H54 (cell line): Measurements from ENCODE around the gene RAB24.
A peak's percentile ranks its signal among the peaks of the same experiment; 100 is the strongest.

Experiments
- DNase-seq: peaks from one replicate; pipeline ENCODE4 v3.0.0; 2011; ENCODE audit warnings: low spot score, mixed read lengths; ENCODE audit not compliant: insufficient read length
- FAIRE-seq: peaks from 3 replicates; lab custom pipeline; 2011; peaks lifted over from hg19 to GRCh38; lab: Jason Lieb, UNC
- POLR2A ChIP-seq: IDR thresholded peaks from 2 replicates; pipeline ENCODE4 v1.6.1; 2011; ENCODE audit warnings: low read depth, mild to moderate bottlenecking, low read length

Gene RAB24

GRCh38 chr5:177327539-177328522 lies 24.3 kb upstream of the RAB24 start:
- DNase-seq (peak; percentile 47), FAIRE-seq (no peak)
- no peak for TF ChIP-seq POLR2A

DNA sequence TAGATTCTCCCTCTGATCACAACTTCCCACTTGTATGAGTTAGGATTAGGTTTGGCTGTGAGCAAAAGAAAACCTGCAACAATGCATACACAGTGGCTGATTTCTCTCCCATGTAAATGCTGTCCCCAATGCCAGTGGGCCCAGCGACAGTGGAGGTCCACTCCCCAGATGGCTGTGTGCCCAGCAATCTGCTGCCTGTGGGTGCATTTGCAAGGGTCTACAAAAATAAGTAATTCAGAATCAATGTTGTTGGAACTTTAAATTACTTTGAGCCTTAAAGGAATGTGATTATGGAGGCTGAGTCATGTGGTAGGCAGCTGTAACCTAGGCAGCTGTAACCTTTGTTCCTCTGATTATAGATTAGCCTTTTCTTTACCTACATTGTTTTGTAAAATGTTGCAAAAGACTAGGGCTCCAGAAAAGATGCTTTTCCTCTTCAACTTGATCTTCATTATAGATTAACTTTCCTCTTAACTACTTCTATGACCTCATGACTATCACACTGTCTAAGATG lies 22.4 kb upstream of the RAB24 start:
- FAIRE-seq (no peak), DNase-seq (no peak)
- TF ChIP-seq POLR2A = no peak

- DNase-seq (no peak), FAIRE-seq (no peak)
- no peak for TF ChIP-seq POLR2A
Measured at GRCh38 chr5:177320879-177321278, 17.4 kb upstream of the RAB24 start.

- no peak for TF ChIP-seq POLR2A
- FAIRE-seq = no peak
- DNase-seq = no peak
Measured at GRCh38 chr5:177319913-177320588, 16.5 kb upstream of the RAB24 start.

GRCh38 chr5:177317959-177318377 lies 14.4 kb upstream of the RAB24 start:
- DNase-seq = peak; percentile 69
- no peak for TF ChIP-seq POLR2A
- FAIRE-seq = no peak

GRCh38 chr5:177316005-177316404 lies 12.5 kb upstream of the RAB24 start:
- no peak for TF ChIP-seq POLR2A
- DNase-seq (no peak), FAIRE-seq (no peak)

GRCh38 chr5:177315411-177315810 lies 11.9 kb upstream of the RAB24 start:
- FAIRE-seq (no peak), DNase-seq (no peak)
- TF ChIP-seq POLR2A = no peak

DNA sequence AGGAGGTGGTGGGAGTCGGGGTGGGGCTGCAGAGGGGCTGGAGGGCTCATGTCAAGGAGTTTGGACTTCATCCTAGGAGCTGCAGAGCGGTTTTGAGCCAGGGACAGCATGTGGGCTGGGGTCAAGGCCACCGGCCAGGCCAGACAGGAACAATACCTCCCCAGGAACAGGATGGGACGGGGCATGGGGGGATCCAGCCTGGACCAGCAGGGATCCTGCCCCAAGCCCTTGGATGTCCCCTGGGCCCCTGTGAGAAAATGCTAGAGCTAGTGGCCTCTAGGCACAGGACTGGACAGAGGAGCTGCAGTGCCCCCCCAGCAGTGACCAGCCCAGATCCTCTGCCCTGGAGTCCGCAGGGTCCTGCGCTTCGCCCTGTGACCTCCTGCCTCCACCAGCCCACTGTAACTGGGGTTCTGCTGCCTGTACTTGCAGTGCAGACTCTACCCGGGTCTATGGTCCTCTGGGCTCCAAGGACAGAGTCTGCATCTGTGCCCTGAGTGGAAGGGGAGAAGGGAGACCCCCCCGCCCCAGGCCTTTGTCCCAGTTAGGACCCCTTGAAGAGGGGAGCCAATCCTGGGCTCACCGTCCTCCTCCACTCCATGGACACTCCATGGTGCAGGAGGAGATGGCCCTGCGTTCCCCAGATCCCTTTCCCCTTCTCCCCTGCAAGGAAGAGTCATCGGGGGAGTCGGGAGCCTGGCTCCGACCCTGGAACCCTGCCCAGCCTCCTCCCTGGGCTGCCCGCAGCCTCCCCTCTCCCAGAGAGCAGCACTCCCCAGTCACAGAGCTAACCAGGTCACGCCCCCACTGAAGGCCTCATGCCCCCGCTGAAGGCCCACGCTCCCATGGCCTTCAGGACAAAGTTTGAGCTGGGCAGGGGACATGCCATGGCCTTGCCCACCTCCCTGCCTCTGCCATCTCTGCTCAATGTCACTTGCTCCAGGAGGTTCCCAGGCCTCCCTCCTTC lies 11.1 kb upstream of the RAB24 start:
- DNase-seq = no peak
- no peak for FAIRE-seq
- no peak for TF ChIP-seq POLR2A

GRCh38 chr5:177313561-177314259 lies 10.2 kb upstream of the RAB24 start:
- DNase-seq (no peak), FAIRE-seq (no peak)
- TF ChIP-seq POLR2A = no peak

DNA sequence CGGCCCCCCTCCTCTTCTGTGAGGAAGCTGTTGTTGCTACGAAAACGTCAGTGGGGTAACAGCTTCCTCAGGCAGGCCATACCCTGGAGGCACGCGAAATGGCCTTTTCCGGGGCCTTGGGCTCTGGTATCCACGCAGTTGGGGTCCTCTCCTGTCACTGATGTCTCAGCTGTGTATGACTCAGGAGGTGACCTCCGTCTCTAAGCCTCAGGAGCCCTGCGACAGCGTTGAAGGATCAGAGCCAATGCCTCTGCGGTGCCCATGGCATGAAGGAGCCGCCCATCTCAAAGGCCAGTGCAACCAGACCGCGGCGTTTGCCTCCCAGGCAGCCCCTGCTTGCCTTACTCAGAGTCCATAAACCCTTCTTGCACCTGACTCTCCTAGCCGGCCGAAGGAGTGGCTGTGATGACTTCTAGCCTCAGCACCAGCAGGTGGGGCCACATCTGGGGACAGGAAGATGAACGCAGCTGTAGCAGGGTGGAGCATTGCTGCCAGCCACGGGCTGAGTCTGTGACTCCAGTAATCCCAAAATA lies 9.2 kb upstream of the RAB24 start:
- TF ChIP-seq POLR2A = no peak
- FAIRE-seq = no peak

GRCh38 chr5:177311723-177312648 lies 8.5 kb upstream of the RAB24 start, which contains the start of gene MXD3:
Gene MXD3, minus strand, starts transcription at chr5:177311898. Its CDS starts 68 bp downstream, at chr5:177311830.
- TF ChIP-seq POLR2A = peak; percentile 45
- FAIRE-seq (no peak), DNase-seq (peak; percentile 91)

More for the DNA sequence above, 9.2 kb upstream of the RAB24 start:
- peak; percentile 34 for DNase-seq

DNA sequence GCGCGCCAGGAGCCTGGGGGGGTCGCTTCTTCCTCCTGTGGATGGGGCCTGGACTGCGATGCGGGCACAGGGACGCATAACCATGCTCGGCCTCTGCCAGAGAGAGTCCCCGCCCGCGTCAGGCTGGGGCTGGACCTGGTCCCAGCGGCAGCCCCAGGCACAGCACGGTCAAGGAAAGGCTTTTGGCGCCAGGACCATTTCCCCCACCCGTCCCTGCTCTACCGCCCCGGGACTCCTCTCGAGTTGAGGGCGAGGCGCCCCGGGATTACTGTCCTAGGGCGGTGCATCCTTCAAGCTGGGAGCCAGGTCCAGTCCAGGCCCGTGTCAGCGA lies 7.8 kb upstream of the RAB24 start:
- no peak for FAIRE-seq
- no peak for DNase-seq

More for the DNA sequence above, 7.8 kb upstream of the RAB24 start:
- no peak for TF ChIP-seq POLR2A
